Iris pigment epithelial cell (primary cell): ENCODE data around the gene VPS13A.
"Not testable (repeated sequence)": the region's sequence is repeated elsewhere in the genome, so short reads cannot be mapped to it uniquely, and the experiment has no call there.

Source experiments
- DNase-seq: peaks from one replicate; pipeline ENCODE4 v3.0.0-alpha.2; 2011; ENCODE audit warnings: low read depth

VPS13A gene

DNA sequence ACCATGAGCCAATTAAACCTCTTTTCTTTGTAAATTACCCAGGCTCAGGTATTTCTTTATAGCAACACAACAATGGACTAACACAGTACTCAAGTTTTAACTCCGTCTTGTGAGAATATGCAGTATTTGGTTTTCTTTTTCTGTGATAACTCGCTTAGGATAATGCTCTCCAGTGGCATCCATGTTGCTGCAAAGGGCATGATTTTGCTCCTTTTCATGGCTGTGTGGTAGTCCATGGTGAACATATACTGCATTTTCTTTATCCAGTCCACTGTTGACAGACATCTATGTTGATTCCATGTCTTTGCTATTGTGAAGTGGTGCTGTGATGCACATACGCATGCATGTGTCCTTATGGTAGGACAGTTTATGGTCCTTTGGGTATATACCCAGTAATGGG, 10.9 kb downstream of the VPS13A start:
- DNase-seq = no peak

DNA sequence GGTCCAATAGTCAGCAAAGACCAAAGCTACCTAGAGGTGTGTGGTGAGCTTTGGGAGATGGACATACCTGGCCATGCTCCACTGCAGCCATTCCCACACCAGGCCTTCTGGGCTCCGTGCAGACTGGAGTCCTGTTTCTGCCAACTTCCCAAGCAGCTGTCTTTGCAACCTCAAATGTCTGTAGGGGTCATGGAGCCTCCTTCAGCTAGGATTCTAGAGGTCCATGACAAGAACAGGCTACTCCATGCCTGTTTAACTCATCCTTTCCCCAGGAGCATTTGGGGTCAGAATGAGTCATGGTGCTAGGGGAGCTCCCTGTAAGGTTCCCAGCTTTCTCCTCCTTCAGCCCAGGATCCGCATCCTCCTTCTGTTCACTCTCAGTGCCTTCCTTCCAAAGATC, 17.1 kb downstream of the VPS13A start:
- peak; percentile 16 for DNase-seq

DNA sequence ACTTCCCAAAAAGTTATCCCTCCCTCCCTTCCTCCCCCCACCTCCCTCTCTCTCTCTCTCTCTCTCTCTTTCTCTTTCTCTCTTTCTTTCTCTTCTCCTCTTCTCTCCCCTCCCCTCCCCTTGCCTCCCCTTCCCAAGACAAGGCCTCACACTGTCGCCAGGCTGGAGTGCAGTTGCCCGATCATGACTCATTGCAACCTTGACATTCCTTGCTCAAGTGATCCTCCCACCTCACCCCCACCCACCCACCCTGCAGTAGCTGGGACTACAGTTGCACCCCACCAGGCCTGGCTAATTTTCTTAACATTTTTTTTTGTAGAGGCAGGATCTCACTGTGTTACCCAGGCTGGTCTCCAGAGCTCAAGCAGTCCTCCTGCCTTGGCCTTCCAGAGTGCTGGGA, 32.8 kb downstream of the VPS13A start:
- peak; percentile 12 for DNase-seq

DNA sequence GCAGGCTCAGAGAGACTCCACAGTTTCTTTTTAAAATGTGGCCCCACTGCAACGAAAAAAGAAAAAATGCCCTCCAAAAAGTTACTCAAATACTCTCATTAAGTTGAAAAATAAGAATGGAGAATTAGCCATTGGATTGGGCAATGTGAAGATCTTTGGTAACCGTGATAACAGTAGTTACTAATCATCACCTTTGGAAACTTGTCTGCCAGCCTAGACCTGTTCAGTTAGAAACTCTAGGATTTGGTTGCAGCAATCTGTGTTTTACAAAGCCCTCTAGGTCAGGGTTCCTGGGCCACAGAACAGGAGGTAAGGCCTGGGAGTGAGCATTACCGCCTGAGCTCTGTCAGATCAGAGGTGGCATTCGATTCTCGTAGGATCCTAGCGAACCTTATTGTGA, 34.2 kb downstream of the VPS13A start:
- no peak for DNase-seq

DNA sequence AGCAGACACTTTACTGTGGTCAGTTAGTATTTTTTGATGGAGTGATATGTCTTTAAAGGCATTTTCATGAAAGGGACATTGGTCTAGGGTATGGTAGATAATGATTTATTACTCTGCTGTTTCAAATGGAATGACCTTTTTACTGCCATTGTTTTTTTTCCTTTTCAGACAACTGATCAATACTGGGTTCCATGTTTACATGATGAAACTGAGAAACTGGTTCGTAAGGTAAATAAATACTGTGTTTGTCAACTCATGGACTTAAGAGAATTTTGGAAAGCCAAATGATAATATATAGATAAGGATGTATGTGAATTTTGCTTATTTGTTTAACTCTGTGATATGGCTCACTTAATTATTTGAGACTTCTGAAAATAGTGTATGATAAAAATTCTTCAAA, 35.5 kb downstream of the VPS13A start:
- no peak for DNase-seq

DNA sequence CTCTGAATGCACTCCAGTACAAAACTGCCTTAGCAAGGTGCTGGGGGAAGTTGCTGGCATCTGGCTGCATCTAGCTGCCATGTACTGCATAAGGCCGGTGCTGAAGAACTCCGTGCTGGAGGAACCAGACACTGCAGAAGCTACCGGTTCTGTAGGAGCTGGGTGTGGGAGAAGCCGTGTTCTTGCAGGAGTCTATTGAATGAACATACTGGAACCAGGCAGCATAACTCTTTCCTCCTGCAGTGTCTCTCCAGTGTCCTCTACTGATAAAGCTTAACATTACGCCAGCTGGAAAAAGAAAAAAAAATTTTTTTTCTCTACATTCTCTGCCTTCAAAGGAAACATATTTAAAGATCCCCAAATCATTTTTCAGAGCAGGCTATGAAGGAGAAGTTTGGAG, 38.5 kb downstream of the VPS13A start:
- peak; percentile 34 for DNase-seq

DNA sequence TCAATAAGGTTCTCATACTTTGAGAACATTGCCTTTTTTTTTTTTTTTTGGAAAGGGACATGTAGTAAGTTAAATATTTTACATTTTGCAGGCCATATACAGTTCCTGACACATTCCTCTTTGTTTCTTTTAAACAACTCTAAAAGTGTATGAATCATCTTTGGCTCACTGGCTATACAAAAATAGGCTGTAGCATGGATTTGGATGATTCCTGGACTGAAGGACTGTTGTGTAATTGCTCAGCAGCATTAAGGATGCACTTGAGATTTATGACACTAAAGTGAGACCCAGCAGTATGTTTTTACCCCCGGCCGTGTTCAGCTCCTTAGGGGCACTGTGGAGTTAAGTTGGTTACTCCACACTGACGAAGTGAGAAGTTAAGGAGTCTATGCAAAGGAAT, 41.3 kb downstream of the VPS13A start:
- peak; percentile 80 for DNase-seq

DNA sequence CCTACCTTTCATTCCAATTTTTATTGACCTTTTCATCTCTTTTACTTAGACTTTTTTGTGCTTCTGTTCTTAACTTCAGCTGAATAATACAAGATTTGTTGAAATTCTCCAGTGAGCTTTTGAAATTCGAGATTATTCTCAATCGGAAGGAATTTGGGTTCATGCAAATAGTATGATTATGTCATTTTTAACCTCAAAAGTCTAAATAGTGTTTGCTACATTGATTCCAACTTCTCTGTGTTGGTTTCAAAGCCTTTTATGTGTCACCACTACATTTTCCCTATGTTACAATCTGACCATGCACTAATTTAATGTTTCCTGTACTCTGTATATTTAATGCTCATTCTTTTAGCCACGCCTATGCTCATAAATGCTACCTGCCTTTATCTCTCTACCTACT, 44.1 kb downstream of the VPS13A start:
- peak; percentile 24 for DNase-seq

DNA sequence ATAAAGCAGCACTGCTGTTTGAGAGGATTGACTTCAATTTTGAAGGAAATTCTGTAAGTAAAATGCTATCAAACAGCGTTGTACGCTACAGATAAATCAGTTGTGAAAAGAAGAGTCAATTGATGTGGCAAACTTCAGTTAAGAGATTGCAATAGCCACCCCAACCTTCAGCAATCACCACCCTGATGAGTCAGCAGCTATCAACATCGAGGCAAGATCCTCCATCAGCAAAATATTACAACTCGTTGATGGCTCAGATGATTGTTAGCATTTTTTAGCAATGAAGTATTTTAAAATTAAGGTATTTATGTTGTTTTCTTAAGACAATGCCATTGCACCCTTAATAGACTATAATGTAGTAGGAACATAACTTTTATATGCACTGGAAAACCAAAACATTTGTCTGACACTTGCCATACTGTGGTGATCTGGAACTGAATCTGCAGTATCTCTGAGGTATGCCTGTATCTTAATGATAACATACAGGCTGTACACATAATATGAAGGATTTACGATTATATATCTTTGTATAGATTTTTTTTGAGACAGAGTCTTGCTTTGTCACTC, 47.5 kb downstream of the VPS13A start:
- peak; percentile 82 for DNase-seq

DNA sequence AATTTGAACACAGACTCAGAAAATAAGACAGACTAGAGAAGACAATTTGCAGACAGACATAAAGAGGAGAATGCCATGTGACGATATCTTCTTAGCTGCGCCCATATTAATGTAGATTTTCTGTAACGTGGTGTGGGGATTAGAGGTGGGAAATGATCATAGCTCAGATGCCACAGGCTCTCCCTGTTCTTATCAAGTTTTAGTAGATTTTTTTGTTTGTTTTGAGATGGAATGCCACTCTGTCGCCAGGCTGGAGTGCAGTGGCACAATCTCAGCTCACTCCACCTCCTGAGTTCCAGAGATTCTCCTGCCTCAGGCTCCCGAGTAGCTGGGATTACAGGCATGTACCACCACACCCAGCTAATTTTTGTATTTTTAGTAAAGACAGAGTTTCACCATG, 59.4 kb downstream of the VPS13A start:
- no peak for DNase-seq

DNA sequence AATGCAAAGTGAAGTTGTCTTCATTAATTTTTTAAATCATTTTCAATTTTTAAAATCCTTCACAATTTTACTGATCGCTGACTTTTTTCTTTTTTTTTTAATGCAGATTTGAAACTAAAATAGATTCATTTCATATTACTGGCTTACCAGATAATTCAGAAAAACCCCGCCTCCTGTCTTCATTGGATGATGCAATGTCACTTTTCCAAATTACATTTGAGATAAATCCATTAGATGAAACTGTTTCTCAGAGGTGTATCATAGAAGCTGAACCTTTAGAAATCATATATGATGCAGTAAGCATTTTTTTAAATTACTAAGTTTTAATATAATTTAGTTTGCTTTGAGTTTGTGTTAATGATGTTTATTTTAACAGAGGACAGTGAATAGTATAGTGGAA, 60.6 kb downstream of the VPS13A start:
- no peak for DNase-seq

DNA sequence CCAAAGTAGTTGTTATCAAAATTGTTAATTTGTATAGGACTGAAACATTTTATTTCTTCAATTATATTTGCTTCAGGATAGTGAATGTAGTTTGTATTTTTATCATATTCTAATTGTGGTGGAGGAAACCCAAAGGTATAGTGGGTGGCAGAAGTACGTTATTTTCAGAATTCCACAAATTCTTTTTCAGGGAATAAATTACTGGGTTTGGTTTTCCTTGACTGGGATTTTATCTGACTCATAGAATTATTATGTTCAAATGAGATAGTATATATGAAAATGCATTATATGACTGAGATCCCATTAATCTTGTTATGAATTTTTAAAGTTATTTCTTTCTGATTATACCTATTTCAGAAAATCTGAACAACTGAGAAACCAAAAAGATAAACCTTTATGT, 73.7 kb downstream of the VPS13A start:
- DNase-seq = no peak

DNA sequence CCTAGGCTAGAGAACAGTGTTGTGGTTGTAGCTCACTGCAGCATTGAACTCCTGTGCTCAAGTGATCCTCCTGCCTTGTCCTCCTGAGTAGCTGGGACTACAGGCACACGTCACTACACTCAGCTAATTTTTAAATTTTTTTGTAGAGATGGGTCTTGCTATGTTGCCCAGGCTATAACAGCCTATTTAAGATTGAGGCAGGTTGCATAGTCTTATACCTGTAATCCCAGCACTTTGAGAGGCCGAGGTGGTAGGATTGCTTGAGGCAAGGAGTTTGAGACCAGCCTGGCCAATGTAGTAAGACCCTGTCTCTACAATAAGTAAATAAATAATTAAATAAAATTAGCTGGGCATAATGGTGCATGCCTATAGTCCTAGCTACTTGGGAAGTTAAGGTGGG, 79.9 kb downstream of the VPS13A start:
- DNase-seq = no peak

DNA sequence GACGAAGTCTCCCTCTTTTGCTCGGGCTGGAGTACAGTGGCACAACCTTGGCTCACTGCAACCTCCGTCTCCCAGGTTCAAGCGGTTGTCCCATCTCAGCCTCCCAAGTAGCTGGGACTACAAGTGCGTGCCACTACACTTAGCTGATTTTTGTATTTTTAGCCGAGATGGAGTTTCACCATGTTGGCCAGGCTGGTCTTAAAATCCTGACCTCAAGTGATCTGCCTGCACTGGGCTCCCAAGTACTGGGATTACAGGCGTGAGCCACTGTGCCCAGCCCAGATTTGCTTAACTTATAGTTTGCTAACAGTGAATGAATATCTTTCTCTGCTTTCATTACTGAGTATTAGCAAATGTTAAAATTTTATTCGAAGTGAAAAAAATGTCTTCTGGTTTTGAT, 84.3 kb downstream of the VPS13A start:
- DNase-seq = no peak

DNA sequence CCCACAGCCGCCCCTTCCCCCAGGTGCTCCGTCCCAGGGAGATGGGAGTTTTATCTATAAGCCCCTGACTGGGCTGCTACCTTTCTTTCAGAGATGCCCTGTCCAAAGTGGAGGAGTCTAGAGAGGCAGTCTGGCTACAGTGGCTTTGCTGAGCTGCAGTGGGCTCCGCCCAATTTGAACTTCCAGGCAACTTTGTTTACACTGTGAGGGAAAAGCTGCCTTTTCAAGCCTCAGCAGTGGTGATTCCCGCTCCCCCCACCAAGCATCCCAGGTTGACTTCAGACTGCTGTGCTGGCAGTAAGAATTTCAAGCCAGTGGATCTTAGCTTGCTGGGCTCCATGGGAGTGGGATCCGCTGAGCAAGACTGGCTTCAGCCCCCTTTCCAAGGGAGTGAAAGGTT, 90.4 kb downstream of the VPS13A start:
- DNase-seq = not testable (repeated sequence)

DNA sequence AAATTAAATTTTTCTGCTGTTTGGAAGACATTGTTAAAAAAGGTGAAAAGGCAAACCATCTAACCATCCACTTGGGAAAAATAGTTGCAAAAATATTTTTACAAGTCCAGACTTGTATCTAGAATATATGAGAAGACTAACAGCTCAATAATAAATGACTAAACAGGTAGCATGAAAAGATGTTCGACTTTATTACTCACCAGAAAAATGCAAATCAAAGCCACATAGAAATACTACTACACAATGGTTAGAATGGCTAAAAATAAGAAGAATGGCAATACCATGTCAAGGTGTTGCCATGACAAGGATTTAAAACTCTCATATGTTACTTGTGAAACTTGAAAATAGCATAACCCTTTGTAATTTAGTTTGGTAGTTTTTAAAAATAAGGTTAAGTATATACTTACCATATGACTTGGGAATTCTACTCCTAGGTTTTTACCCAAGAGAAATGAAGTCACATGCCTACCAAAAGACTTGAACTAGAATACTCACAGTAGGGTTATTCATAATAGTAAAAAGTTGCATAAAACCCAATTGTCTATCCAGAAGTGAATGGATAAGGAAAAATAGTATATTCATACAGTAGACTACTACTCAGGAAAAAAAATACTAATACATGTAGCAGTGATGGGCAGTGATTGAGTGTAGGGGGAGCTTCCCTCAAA, 93.8 kb downstream of the VPS13A start:
- no peak for DNase-seq

DNA sequence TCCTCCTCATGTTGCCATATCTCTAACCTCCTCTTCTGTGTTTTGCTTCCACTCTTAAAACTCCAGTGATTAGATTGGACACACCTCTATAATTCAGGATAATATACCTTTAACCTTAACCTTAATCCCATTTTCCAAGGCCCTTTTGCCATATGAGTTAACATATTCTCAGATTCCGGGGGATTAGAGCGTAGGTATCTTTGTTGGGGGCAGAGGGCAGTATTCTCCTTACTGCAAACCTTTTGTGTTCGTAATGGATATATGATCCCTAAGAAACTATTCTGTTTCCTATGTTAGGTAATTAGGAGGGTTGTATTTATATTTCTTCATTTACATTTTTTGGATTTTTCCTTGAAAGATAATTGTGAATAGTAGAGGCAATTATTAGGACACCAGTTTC, 99.5 kb downstream of the VPS13A start:
- no peak for DNase-seq

DNA sequence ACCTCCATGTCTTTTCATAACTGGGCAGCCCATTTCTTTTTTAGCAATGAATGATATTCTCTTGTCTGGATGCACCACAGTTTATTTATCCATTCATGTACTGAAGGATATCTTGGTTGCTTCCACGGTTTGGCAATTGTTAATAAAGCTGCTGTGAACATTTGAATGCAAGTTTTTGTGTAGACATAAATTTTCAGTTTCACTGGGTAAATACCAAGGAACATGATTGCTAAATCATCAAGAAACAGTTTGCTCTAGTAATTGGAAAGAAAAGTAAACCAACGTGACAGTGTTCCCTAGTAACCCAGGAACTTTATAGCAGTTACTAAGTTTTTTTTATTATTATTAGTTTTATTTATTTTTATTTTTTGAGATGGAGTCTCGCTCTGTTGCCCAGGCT, 100.4 kb downstream of the VPS13A start:
- DNase-seq = no peak

DNA sequence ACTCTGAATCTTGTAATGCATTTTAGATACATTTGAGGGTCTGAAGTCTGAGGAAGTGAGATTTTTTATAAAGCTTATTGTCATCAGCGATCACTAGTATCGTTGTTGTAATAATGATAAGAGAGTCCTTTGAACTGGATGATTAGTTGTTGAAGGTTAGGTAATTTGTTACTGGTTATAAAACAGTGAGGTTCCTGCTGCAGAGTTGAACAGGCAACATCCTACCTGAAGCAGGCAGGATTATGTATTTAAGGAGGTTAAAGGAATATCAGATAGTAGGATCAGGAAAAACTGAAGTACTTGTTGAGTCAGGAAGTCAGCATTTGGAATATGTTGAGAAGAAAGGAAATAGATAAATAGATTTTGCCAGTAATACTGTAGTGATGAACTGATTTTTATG, 106.7 kb downstream of the VPS13A start:
- DNase-seq = no peak

DNA sequence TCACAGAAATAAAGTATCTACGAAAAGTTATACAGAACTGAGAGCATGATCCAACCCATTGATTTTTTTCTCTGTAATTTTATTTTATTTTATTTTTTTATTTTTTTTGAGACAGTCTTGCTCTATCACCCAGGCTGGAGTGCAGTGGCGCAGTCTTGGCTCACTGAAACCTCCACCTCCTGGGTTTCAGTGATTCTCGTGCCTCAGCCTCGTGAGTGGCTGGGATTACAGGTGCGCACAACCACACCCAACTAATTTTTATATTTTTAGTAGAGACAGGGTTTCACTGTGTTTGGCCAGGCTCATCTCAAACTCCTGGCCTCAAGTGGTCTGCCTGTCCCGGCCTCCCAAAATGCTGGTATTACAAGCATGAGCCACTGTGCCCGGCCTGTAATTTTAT, 107.3 kb downstream of the VPS13A start:
- DNase-seq = no peak

DNA sequence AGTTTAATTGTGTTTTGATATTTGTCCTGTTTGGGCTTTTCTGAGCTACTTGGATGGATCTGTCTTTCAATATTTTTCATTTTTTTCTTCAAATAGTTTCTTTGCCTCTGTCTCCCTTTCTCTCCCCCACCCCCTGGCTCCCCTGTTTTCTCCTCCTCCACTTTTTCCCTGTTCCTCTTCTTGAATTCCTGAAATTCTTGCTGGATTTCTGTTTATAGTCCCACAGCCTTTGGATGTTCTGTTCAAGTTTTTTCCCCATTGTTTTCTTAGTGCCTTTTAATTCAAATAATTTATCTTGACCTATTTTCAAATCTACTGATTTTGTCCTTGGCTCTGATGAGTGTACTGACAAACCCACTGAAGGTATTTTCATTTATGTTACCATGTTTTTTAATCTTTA, 113.0 kb downstream of the VPS13A start:
- no peak for DNase-seq

DNA sequence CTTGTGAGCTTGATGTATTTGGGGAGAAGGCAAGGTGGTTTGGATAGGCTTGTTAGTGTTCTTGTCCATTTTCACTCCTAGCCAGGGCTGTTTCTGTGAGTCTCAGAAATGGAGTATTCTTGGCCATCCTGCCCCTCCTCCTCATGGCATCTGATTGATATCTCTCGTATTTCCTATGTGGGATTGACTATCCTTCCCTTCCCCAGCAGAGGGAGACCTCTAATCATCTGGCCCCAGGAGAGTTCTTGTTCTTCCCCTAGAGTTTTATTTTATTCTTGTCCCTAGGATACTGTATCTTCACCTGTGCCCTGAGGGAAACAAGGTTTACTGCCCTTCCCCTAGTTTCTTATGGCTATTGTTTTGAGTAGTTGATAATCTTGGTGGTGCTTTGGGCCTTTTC, 114.4 kb downstream of the VPS13A start:
- peak; percentile 59 for DNase-seq

DNA sequence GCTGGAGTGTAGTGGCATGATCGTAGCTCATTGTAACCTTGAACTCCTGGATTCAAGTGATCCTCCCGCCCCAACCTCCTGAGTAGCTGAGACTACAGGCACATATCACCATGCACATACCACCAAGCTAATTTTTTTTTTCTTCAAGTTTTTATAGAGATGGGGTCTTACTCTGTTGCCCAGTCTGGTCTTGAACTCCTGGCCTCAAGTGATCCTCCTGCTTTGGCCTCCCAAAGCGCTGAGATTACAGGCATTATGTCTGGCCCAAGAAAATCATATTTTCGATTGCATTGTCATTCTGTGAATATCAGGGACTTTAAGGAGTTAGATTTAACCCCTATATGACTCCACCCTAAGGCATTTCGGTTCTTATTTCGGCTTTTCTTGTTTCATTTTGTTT, 116.6 kb downstream of the VPS13A start:
- no peak for DNase-seq

DNA sequence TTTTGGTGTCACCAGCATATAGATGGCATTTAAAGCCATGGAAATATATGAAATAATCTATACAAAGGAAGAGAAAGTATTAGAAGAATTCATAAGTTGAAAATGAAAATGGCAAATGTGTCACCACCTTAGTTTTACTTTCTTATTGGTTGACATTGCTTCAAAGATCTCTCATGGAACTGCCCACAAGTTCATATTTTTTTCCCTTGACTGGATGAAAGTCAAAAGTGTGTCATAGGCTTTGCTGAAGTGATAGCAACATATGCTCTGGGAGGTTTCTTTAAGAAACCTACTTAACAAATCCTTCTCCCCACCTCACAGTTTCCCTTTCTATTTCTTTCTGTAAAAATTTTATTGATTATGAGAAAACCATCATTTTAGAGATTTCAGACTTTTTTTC, 127.2 kb downstream of the VPS13A start:
- peak; percentile 20 for DNase-seq
